ENCODE data around the gene COL4A2.

DNA sequence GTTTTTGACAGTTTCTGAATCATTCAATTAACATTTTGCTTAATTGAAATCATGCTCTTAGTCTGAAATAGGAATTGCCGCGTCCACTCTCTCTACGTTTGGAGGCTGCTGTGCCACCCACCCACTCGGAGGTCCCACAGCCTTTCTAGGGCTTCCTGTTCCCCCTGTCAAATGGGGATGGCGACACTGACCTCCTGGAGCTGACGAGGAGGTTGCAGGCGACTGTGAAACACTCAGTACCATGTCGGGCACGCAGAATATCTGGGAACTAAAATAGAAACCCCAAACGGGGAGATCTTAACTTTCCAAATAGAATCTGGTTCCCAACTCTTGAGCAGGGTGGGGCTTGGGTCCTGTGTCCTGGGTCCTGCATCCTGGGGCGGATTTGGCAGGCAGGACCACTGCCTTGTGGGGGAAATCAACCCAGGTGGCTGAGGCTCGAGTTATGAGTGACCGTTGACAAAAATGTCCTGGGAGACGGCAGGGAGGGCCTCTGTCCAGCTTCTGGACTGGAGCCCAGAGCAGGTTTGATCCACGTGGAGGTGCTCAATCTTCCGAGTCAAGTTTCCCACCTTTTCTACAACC is 129.8 kb downstream of the COL4A2 start:
- TF ChIP-seq, protein P1, sequence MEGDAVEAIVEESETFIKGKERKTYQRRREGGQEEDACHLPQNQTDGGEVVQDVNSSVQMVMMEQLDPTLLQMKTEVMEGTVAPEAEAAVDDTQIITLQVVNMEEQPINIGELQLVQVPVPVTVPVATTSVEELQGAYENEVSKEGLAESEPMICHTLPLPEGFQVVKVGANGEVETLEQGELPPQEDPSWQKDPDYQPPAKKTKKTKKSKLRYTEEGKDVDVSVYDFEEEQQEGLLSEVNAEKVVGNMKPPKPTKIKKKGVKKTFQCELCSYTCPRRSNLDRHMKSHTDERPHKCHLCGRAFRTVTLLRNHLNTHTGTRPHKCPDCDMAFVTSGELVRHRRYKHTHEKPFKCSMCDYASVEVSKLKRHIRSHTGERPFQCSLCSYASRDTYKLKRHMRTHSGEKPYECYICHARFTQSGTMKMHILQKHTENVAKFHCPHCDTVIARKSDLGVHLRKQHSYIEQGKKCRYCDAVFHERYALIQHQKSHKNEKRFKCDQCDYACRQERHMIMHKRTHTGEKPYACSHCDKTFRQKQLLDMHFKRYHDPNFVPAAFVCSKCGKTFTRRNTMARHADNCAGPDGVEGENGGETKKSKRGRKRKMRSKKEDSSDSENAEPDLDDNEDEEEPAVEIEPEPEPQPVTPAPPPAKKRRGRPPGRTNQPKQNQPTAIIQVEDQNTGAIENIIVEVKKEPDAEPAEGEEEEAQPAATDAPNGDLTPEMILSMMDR (IDR thresholded peaks at IDR 0.05; ENCODE audit: low read depth, low read length, missing input control): no peak
- TF ChIP-seq EGR1 (IDR thresholded peaks at IDR 0.05; ENCODE audit: low read depth in 2 of 2) (no peak), YY1 (IDR thresholded peaks at IDR 0.05) (no peak), MAX (IDR thresholded peaks at IDR 0.05) (no peak), SP1 (IDR thresholded peaks at IDR 0.05) (no peak), JUND (IDR thresholded peaks at IDR 0.05) (no peak), HNF4A (conservative IDR thresholded peaks at IDR 0.05) (no peak), GABPA (IDR thresholded peaks at IDR 0.05 in 1 of 2, conservative IDR thresholded peaks at IDR 0.05 in 1 of 2) (no peak), RAD21 (IDR thresholded peaks at IDR 0.05) (no peak), NR2F2 (IDR thresholded peaks at IDR 0.05) (no peak), TAF1 (conservative IDR thresholded peaks at IDR 0.05) (no peak)
- TF ChIP-seq, protein P2, sequence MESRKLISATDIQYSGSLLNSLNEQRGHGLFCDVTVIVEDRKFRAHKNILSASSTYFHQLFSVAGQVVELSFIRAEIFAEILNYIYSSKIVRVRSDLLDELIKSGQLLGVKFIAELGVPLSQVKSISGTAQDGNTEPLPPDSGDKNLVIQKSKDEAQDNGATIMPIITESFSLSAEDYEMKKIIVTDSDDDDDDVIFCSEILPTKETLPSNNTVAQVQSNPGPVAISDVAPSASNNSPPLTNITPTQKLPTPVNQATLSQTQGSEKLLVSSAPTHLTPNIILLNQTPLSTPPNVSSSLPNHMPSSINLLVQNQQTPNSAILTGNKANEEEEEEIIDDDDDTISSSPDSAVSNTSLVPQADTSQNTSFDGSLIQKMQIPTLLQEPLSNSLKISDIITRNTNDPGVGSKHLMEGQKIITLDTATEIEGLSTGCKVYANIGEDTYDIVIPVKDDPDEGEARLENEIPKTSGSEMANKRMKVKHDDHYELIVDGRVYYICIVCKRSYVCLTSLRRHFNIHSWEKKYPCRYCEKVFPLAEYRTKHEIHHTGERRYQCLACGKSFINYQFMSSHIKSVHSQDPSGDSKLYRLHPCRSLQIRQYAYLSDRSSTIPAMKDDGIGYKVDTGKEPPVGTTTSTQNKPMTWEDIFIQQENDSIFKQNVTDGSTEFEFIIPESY (IDR thresholded peaks at IDR 0.05): no peak
- TF ChIP-seq, protein P3, sequence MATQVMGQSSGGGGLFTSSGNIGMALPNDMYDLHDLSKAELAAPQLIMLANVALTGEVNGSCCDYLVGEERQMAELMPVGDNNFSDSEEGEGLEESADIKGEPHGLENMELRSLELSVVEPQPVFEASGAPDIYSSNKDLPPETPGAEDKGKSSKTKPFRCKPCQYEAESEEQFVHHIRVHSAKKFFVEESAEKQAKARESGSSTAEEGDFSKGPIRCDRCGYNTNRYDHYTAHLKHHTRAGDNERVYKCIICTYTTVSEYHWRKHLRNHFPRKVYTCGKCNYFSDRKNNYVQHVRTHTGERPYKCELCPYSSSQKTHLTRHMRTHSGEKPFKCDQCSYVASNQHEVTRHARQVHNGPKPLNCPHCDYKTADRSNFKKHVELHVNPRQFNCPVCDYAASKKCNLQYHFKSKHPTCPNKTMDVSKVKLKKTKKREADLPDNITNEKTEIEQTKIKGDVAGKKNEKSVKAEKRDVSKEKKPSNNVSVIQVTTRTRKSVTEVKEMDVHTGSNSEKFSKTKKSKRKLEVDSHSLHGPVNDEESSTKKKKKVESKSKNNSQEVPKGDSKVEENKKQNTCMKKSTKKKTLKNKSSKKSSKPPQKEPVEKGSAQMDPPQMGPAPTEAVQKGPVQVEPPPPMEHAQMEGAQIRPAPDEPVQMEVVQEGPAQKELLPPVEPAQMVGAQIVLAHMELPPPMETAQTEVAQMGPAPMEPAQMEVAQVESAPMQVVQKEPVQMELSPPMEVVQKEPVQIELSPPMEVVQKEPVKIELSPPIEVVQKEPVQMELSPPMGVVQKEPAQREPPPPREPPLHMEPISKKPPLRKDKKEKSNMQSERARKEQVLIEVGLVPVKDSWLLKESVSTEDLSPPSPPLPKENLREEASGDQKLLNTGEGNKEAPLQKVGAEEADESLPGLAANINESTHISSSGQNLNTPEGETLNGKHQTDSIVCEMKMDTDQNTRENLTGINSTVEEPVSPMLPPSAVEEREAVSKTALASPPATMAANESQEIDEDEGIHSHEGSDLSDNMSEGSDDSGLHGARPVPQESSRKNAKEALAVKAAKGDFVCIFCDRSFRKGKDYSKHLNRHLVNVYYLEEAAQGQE (IDR thresholded peaks at IDR 0.05): no peak

Measured in liver (tissue), 3 donors.